HL-60 (cell line): ENCODE results near the gene DCTN2.

Experiments used
- POLR2AphosphoS5 ChIP-seq: IDR thresholded peaks from 2 replicates; pipeline ENCODE4 v1.6.1; 2012; ENCODE audit warnings: low read depth
- TF ChIP-seq, protein P1 (sequence below): IDR thresholded peaks from one replicate; pipeline ENCODE4 v1.5.1; 2011; ENCODE audit warnings: low read length, control low read depth, inconsistent platforms; ENCODE audit not compliant: insufficient read depth

DNA sequence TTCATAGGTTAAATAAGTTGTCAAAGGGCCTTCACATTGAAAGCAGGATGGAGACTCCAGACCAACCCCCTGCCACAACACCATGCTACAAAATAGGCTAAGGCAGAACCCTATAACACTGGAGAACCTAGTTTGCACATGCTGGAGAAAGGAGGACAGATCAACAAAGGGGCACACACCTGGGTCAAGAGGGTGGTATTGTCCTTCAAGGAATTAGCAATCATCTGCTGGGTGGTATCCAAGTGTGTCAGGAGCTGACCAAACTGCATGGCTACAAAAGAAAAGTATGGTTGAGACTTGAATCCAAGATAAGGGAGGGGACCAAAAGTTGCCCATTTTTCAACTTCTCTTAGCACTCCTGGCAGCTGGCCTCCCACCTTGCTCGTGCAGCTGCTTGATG lies 15.2 kb downstream of the DCTN2 start:
- TF ChIP-seq, protein P1, sequence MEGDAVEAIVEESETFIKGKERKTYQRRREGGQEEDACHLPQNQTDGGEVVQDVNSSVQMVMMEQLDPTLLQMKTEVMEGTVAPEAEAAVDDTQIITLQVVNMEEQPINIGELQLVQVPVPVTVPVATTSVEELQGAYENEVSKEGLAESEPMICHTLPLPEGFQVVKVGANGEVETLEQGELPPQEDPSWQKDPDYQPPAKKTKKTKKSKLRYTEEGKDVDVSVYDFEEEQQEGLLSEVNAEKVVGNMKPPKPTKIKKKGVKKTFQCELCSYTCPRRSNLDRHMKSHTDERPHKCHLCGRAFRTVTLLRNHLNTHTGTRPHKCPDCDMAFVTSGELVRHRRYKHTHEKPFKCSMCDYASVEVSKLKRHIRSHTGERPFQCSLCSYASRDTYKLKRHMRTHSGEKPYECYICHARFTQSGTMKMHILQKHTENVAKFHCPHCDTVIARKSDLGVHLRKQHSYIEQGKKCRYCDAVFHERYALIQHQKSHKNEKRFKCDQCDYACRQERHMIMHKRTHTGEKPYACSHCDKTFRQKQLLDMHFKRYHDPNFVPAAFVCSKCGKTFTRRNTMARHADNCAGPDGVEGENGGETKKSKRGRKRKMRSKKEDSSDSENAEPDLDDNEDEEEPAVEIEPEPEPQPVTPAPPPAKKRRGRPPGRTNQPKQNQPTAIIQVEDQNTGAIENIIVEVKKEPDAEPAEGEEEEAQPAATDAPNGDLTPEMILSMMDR: no peak
- no peak for TF ChIP-seq POLR2AphosphoS5
